ENCODE measurements around the gene RNASET2.
"Not testable (repeated sequence)": the region's sequence is repeated elsewhere in the genome, so short reads cannot be mapped to it uniquely, and the experiment has no call there.

Gene RNASET2

DNA sequence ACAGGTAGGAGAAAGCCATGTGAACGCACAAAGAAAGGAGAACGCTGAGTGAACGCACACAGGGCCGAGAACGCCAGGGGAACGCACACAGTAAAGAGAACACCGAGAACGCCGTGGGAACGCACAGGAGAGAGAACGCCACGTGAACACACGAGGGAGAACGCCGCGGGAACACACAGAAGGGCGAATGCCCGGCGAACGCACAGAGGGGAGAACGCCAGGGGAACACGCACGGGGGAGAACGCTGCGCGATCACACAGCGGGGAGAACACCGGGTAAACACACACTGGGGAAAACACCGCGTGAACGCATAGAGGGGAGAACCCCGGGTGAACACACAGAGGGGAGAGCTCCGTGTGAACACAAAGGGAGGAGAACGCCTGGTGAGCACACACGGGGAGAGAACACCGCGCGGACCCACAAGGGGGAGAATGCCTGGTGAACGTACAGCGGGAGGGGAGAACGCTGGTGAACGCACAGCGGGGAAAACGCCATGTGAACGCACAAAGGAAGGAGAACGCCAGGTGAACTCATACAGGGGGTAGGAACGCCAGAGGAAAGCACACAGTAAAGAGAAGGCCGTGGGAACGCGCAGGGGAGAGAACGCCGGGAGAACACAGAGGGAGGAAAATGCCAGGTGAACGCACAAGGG, 55.3 kb downstream of the RNASET2 start:
- Histone ChIP-seq H3K27me3 (ENCODE audit: insufficient read depth, low read depth, severe bottlenecking) (no peaks in the 10 kb centered on the region), H3K36me3 (no peaks in the 10 kb centered on the region), H3K9me3 (ENCODE audit: severe bottlenecking) (no peaks in the 10 kb centered on the region), H3K27ac (no peak overlapping the region), H3K4me3 (ENCODE audit: low read depth, low read length) (no peak overlapping the region)
- TF ChIP-seq, protein P1, sequence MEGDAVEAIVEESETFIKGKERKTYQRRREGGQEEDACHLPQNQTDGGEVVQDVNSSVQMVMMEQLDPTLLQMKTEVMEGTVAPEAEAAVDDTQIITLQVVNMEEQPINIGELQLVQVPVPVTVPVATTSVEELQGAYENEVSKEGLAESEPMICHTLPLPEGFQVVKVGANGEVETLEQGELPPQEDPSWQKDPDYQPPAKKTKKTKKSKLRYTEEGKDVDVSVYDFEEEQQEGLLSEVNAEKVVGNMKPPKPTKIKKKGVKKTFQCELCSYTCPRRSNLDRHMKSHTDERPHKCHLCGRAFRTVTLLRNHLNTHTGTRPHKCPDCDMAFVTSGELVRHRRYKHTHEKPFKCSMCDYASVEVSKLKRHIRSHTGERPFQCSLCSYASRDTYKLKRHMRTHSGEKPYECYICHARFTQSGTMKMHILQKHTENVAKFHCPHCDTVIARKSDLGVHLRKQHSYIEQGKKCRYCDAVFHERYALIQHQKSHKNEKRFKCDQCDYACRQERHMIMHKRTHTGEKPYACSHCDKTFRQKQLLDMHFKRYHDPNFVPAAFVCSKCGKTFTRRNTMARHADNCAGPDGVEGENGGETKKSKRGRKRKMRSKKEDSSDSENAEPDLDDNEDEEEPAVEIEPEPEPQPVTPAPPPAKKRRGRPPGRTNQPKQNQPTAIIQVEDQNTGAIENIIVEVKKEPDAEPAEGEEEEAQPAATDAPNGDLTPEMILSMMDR (IDR thresholded peaks at IDR 0.05; ENCODE audit: low read depth, low read length) = no peak
- no peak for DNase-seq

DNA sequence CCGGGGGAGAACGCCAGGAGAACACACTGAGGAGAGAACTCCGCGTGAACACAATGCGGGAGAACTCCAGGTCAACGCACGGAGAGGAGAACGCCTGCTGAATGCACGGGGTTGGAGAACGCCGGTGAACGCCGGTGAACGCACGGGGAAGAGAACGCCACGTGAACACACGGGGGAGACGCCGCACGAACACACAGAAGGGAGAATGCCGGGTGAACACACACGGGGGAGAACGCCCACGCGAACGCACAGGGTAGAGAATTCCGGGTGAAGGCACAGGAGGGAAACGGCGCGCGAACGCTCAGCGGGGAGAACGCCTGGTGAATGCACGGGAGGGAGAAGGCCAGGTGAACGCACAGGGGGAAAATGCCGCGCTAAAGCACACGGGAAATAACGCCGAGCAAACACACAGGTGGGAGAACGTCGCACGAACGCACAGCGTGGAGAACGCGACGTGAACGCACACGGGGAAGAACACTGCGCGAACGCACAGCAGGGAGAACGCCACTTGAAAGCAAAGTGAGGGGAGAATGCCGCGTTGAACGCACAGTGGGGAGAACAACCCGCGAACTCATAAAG, 56.1 kb downstream of the RNASET2 start:
- Histone ChIP-seq H3K27ac (no peak overlapping the region), H3K36me3 (no peaks in the 10 kb centered on the region), H3K4me3 (ENCODE audit: low read depth, low read length) (no peak overlapping the region), H3K27me3 (ENCODE audit: insufficient read depth, low read depth, severe bottlenecking) (no peaks in the 10 kb centered on the region), H3K9me3 (ENCODE audit: severe bottlenecking) (no peaks in the 10 kb centered on the region)
- no peak for DNase-seq
- TF ChIP-seq, protein P1 (IDR thresholded peaks at IDR 0.05; ENCODE audit: low read depth, low read length) = no peak

DNA sequence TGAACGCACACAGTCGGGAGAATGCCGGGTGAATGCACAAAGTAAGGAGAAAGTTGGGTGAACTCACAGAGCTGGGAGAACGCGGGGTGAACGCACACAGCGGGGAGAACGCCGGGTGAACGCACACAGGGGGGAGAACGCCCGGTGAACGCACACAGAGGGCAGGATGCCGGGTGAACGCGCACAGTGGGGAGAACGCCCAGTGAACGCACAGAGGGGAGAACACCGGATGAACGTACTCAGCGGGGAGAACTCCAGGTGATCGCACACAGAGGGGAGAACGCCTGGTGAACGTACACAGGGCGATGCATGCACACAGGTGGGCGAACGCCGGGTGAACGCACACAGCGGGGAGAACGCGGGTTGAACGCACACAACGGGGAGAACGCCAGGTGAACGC, 57.4 kb downstream of the RNASET2 start:
- no peaks in the 10 kb centered on the region for H3K9me3 ChIP-seq (ENCODE audit: severe bottlenecking)
- no peaks in the 10 kb centered on the region for H3K27me3 ChIP-seq (ENCODE audit: insufficient read depth, low read depth, severe bottlenecking)
- DNase-seq = no peak
- no peaks in the 10 kb centered on the region for H3K36me3 ChIP-seq
- no peak overlapping the region for H3K27ac ChIP-seq
- H3K4me3 ChIP-seq (ENCODE audit: low read depth, low read length) = no peak overlapping the region
- TF ChIP-seq, protein P1 (IDR thresholded peaks at IDR 0.05; ENCODE audit: low read depth, low read length) = no peak

DNA sequence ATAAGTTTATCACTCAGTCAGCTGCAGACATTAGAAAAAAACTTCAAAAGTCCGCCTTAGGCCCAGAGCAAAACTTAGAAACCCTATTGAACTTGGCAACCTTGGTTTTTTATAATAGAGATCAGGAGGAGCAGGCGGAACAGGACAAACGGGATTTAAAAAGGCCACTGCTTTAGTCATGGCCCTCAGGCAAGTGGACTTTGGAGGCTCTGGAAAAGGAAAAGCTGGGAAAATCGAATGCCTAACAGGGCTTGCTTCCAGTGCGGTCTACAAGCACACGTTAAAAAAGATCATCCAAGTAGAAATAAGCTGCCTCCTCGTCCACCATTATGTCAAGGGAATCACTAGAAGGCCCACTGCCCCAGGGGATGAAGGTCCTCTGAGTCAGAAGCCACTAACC, 61.7 kb downstream of the RNASET2 start:
- not testable (repeated sequence) for H3K27ac ChIP-seq; H3K4me3 ChIP-seq (ENCODE audit: low read depth, low read length); H3K36me3 ChIP-seq; H3K9me3 ChIP-seq (ENCODE audit: severe bottlenecking); H3K27me3 ChIP-seq (ENCODE audit: insufficient read depth, low read depth, severe bottlenecking); DNase-seq

DNA sequence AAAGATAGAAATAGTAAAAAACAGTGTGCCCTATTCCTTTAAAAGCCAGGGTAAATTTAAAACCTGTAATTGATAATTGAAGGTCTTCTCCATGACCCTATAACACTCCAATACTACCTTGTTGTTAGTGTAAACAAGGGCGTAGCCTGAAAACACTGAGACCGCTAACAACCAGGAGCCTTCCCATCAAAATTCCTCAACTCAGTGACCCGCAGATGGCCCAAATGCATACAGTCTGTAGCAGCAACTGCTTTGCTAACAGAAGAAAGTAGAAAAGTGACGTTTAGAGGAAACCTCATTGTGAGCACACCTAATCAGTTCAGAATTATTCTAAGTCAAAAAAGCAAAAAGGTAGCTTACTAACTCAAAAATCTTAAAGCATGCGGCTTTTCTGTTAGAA, 63.9 kb downstream of the RNASET2 start:
- not testable (repeated sequence) for H3K9me3 ChIP-seq (ENCODE audit: severe bottlenecking); H3K4me3 ChIP-seq (ENCODE audit: low read depth, low read length); DNase-seq; H3K27me3 ChIP-seq (ENCODE audit: insufficient read depth, low read depth, severe bottlenecking); H3K27ac ChIP-seq; H3K36me3 ChIP-seq

DNA sequence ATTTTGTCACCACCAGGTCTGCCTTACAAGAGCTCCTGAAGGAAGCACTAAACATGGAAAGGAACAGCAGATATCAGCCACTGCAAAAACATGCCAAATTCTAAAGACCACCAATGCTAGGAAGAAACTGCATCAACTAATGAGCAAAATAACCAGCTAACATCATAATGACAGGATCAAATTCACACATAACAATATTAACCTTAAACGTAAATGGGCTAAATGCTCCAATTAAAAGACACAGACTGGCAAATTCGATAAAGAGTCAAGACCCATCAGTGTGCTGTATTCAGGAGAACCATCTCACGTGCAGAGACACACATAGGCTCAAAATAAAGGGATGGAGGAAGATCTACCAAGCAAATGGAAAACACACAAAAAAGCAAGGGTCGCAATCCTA, 69.6 kb downstream of the RNASET2 start:
- not testable (repeated sequence) for H3K27me3 ChIP-seq (ENCODE audit: insufficient read depth, low read depth, severe bottlenecking); H3K36me3 ChIP-seq; H3K27ac ChIP-seq; DNase-seq; H3K4me3 ChIP-seq (ENCODE audit: low read depth, low read length)
- peaks cover 10% of the 10 kb centered on the region for H3K9me3 ChIP-seq (ENCODE audit: severe bottlenecking)

DNA sequence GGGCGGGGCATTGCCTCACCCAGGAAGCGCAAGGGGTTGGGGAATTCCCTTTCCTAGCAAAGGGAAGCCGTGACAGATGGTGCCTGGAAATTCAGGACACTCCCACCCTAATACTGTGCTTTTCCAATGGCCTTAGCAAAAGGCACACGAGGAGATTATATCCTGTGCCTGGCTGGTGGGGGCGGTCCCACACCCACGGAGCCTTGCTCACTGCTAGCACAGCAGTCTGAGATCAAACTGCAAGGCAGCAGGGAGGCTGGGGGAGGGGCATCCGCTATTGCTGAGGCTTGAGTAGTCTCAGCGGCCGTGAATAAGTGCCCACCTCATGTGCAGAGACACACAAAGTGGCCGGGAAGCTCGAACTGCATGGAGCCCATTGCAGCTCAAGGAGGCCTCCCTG, 71.4 kb downstream of the RNASET2 start:
- not testable (repeated sequence) for H3K27ac ChIP-seq; H3K4me3 ChIP-seq (ENCODE audit: low read depth, low read length); H3K27me3 ChIP-seq (ENCODE audit: insufficient read depth, low read depth, severe bottlenecking); DNase-seq; H3K9me3 ChIP-seq (ENCODE audit: severe bottlenecking); H3K36me3 ChIP-seq

DNA sequence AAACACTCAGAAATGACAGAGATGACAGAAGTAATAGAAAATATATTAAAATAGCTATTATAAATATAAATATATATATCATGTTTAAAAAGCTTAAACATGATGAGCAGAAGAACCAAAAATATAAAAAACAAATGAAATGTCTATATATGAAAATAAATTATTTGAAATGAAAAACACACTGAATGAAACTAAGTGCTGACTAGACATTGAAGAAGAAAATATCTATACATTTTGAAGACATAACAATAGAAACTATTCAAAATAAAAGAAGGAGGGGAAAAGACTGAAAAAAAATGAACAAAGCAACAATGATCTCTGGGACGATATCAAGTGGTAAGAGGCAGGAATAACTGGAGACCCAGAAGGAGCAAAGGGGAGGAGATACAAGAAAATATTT, 76.8 kb downstream of the RNASET2 start:
- H3K27me3 ChIP-seq (ENCODE audit: insufficient read depth, low read depth, severe bottlenecking) = no peaks in the 10 kb centered on the region
- H3K4me3 ChIP-seq (ENCODE audit: low read depth, low read length) = no peak overlapping the region
- H3K27ac ChIP-seq = no peak overlapping the region
- H3K9me3 ChIP-seq (ENCODE audit: severe bottlenecking) = peaks cover 4% of the 10 kb centered on the region
- H3K36me3 ChIP-seq = no peaks in the 10 kb centered on the region
- no peak for DNase-seq
- TF ChIP-seq, protein P1 (IDR thresholded peaks at IDR 0.05; ENCODE audit: low read depth, low read length) = no peak

Data from WERI-Rb-1 (cell line).